Central memory CD8-positive, alpha-beta T cell (primary cell): ENCODE data around the gene HMCN2.
"Not testable (repeated sequence)": the region's sequence is repeated elsewhere in the genome, so short reads cannot be mapped to it uniquely, and the experiment has no call there.

Experiments
- ATAC-seq: fragments of 150-1000 bp; cut with Tn5 transposase; replicated peaks from 2 replicates; pipeline ENCODE4 v1.10.0; 2022; ENCODE audit warnings: mild to moderate bottlenecking, moderate FRiP score, moderate number of reproducible peaks; ENCODE audit not compliant: poor library complexity, severe bottlenecking; ENCODE audit errors: extremely low read depth
- DNase-seq, 2 donors: peaks; one replicate each; pipeline ENCODE4 v3.0.0; 2021; ENCODE audit warnings: low spot score in 2 of 2
- H3K27ac Mint-ChIP-seq: one replicate; pipeline ENCODE4 v1.8.0; 2022; ENCODE audit warnings: low read depth, mild to moderate bottlenecking, moderate library complexity, mixed read lengths
- H3K27me3 Mint-ChIP-seq: one replicate; pipeline ENCODE4 v1.8.0; 2022; ENCODE audit warnings: mixed read lengths
- H3K36me3 Mint-ChIP-seq: one replicate; pipeline ENCODE4 v1.8.0; 2022; ENCODE audit warnings: mild to moderate bottlenecking, moderate library complexity, mixed read lengths; ENCODE audit not compliant: insufficient read depth
- H3K4me1 Mint-ChIP-seq: one replicate; pipeline ENCODE4 v1.8.0; 2022; ENCODE audit warnings: mixed read lengths
- H3K4me3 Mint-ChIP-seq: one replicate; pipeline ENCODE4 v1.8.0; 2022; ENCODE audit warnings: mild to moderate bottlenecking, moderate library complexity, mixed read lengths
- H3K9me3 Mint-ChIP-seq: one replicate; pipeline ENCODE4 v1.8.0; 2022; ENCODE audit warnings: mixed read lengths

HMCN2 gene

DNA sequence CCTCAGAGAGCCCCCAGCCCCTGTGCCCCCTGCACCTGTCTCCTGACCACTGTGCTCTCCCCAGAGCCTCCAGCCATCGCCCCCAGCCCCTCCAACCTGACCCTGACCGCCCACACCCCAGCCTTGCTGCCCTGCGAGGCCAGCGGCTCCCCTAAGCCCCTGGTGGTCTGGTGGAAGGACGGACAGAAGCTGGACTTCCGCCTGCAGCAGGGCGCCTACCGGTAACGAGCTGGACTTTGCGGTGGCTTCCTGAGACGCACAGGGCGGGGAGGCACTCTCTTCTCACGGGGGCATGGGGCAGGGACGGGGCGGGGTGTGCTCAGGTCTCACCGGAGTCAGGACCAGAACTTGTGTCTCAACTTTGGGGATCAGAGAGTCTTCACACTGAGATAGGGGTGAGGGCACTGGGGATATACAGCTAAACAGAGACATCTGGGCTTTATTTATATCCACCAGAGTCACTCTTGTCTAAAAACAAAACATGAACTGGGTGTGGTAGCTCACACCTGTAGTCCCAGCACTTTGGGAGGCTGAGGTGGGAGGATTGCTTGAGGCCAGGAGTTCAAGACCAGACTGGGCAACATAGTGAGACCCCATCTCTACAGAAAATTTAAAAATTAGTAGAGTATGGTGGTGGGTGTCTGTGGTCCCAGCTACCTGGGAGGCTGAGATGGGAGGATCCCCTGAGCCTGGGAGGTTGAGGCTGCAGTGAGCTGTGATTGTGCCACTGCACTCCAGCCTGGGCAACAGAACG is 133.1 kb downstream of the HMCN2 start:
- H3K4me1 Mint-ChIP-seq = no peaks in the 10 kb centered on the region
- no peak overlapping the region for H3K27ac Mint-ChIP-seq
- no peaks in the 10 kb centered on the region for H3K9me3 Mint-ChIP-seq
- H3K4me3 Mint-ChIP-seq = no peak overlapping the region
- ATAC-seq (no peak), DNase-seq (no peak)
- H3K27me3 Mint-ChIP-seq = peaks cover 19% of the 10 kb centered on the region
- no peaks in the 10 kb centered on the region for H3K36me3 Mint-ChIP-seq

DNA sequence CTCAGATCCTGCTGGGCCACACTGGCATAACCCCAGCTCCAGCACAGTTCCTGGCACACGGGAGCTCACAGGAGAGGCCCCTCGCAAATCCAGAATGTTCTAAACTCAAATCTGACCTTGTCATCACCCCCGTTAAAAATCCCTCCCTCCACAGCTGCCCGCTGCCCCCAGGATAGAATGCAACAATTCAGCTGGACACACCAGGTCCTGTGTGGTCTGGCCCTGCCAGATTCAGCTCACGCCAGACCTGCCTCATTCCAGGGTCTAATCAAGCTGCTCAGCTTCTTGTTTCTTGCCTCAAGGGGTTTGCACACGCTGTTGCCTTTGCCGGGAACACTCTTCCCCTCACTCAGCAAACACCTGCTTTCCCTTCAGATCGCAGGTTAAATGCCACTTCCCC is 134.2 kb downstream of the HMCN2 start:
- Mint-ChIP-seq H3K27me3 (peaks cover 28% of the 10 kb centered on the region), H3K4me3 (no peak overlapping the region), H3K4me1 (no peaks in the 10 kb centered on the region), H3K36me3 (no peaks in the 10 kb centered on the region), H3K27ac (no peak overlapping the region), H3K9me3 (no peaks in the 10 kb centered on the region)
- ATAC-seq (no peak), DNase-seq (no peak)

DNA sequence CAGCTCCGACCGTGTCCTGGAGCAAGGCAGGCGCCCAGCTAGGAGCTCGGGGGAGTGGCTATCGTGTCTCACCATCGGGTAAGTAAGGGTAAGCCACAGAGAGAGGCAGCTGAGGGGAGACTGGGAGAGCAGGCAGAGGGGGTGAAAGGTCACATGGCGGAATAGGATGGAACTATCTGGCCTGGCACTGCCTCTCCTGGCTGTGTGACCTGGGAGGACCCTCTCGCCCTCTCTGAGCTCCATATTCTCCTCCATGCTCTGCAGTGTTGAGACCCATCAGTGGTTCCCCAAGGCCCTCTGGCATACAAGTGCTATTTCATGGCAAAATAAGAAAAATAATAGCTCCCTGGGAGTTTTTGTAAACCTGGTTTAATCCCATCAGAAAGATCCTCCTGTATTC is 135.3 kb downstream of the HMCN2 start:
- Mint-ChIP-seq H3K36me3 (no peaks in the 10 kb centered on the region), H3K4me1 (no peaks in the 10 kb centered on the region), H3K27me3 (peaks cover 28% of the 10 kb centered on the region), H3K4me3 (no peak overlapping the region), H3K9me3 (no peaks in the 10 kb centered on the region), H3K27ac (no peak overlapping the region)
- DNase-seq = no peak
- ATAC-seq = no peak

- not testable (repeated sequence) for H3K4me3 Mint-ChIP-seq, DNase-seq, H3K27ac Mint-ChIP-seq, H3K9me3 Mint-ChIP-seq, ATAC-seq, H3K4me1 Mint-ChIP-seq, H3K36me3 Mint-ChIP-seq
- peaks cover 28% of the 10 kb centered on the region for H3K27me3 Mint-ChIP-seq
These were observed 136.2 kb downstream of the HMCN2 start for GRCh38 chr9:130401742-130402141.

- H3K27me3 Mint-ChIP-seq = peaks cover 28% of the 10 kb centered on the region
- H3K4me1 Mint-ChIP-seq = no peaks in the 10 kb centered on the region
- H3K27ac Mint-ChIP-seq = no peak overlapping the region
- no peak for DNase-seq
- H3K36me3 Mint-ChIP-seq = no peaks in the 10 kb centered on the region
- ATAC-seq = no peak
- H3K4me3 Mint-ChIP-seq = no peak overlapping the region
- no peaks in the 10 kb centered on the region for H3K9me3 Mint-ChIP-seq
These were observed 136.7 kb downstream of the HMCN2 start for GRCh38 chr9:130402243-130402642.

DNA sequence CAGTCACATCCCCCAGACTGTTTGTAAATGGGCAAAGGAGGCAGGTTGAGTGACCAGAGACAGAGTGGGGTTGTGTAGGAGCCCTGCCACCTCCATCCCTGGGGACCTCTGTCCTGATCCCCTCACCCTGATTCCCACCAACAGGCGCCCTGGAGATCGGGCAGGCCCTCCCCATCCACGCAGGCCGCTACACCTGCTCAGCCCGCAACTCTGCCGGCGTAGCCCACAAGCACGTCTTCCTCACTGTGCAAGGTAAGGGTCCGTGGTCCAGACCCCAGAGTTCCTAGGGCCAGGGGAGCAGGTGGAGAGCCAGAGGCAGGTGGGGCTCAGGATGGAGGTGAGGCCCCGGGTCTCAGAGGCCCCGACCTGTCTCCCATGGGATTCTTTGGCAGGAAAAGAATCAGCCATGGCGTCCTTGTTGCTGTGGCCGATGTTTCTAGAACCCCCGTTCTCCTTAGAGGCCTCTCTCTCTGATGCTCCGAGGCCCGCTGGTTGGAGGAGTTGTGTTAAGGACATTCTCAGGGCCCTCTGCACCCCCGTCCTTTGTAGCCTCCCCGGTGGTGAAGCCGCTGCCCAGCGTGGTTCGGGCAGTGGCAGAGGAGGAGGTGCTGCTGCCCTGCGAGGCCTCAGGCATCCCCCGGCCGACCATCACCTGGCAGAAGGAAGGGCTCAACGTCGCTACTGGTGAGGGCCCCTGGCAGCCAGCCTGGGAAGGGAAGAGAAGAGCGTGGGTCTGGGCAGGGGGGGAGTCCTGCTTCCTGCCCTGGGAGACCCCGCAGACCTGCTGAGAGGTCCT is 137.3 kb downstream of the HMCN2 start:
- Mint-ChIP-seq H3K27ac (no peak overlapping the region), H3K4me3 (no peak overlapping the region), H3K36me3 (no peaks in the 10 kb centered on the region), H3K9me3 (no peaks in the 10 kb centered on the region), H3K4me1 (no peaks in the 10 kb centered on the region), H3K27me3 (peaks cover 28% of the 10 kb centered on the region)
- DNase-seq (no peak), ATAC-seq (no peak)

DNA sequence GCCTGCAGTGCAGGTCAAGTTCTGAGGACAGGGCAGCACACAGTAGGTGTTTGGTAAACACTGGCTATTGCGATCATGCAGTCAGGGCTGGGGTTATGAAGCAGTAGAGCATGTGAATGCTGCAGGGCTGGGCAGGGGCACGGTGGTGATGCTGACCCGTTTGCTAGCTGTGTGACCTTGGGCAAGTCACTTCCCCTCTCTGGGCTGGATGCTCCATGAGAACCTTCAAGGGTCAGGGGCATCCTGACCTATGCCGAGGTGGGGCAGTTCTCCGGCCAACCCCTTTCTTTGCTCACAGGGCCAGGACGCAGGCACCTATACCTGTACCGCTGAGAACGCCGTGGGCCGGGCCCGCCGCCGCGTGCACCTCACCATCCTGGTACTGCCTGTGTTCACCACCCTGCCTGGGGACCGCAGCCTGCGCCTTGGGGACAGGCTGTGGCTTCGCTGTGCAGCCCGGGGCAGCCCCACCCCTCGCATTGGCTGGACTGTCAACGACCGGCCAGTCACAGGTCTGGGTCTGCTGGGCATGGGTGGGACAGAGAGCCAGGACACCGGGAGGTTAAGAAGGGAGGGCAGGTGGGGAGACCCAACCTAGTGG is 140.2 kb downstream of the HMCN2 start:
- Mint-ChIP-seq H3K9me3 (no peaks in the 10 kb centered on the region), H3K4me1 (no peaks in the 10 kb centered on the region), H3K4me3 (no peak overlapping the region), H3K27me3 (peaks cover 28% of the 10 kb centered on the region), H3K27ac (no peak overlapping the region), H3K36me3 (no peaks in the 10 kb centered on the region)
- ATAC-seq (no peak), DNase-seq (no peak)

DNA sequence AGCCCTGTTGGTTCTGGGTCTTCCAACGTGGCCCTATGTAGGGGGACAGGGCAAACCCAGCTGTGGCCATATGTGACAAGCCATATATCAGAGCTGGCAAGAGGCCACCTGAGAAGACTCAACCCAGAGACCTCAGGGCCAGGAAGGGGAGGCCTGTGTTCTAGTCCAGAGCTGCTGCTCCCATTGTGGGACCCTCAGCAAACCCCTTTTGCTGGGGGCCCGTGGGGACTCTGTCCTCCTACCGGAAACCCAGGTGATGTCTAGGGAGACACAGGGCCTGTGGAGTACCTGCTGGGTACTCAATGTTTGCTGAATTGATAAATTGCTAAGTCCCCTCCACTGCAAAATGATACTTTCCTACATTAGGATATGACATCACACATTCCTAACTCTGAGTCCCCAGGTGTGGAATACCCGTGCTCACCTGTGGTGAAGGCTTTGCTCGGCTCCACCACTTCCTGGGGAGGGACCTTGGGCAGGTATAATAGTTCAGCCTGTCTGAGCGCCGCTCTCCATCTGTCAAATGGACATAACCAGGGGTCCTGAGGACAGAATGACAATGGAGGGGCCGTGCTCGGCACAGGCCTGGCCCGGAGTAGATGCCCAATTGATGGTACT is 140.8 kb downstream of the HMCN2 start:
- ATAC-seq (no peak), DNase-seq (no peak)
- Mint-ChIP-seq H3K36me3 (no peaks in the 10 kb centered on the region), H3K27me3 (peaks cover 28% of the 10 kb centered on the region), H3K27ac (no peak overlapping the region), H3K4me1 (no peaks in the 10 kb centered on the region), H3K4me3 (no peak overlapping the region), H3K9me3 (no peaks in the 10 kb centered on the region)

GRCh38 chr9:130407916-130408663 is 142.5 kb downstream of the HMCN2 start:
- no peaks in the 10 kb centered on the region for H3K36me3 Mint-ChIP-seq
- H3K27ac Mint-ChIP-seq = no peak overlapping the region
- H3K9me3 Mint-ChIP-seq = no peaks in the 10 kb centered on the region
- no peak overlapping the region for H3K4me3 Mint-ChIP-seq
- no peaks in the 10 kb centered on the region for H3K4me1 Mint-ChIP-seq
- H3K27me3 Mint-ChIP-seq = peaks cover 18% of the 10 kb centered on the region
- ATAC-seq (no peak), DNase-seq (no peak)

- Mint-ChIP-seq H3K4me3 (no peak overlapping the region), H3K27me3 (peaks cover 18% of the 10 kb centered on the region), H3K36me3 (no peaks in the 10 kb centered on the region), H3K4me1 (no peaks in the 10 kb centered on the region), H3K27ac (no peak overlapping the region), H3K9me3 (no peaks in the 10 kb centered on the region)
- no peak for ATAC-seq
- DNase-seq = no peak
These were observed 143.1 kb downstream of the HMCN2 start for GRCh38 chr9:130408669-130409068.

- DNase-seq = no peak
- Mint-ChIP-seq H3K36me3 (no peaks in the 10 kb centered on the region), H3K27me3 (peaks cover 18% of the 10 kb centered on the region)
These were observed 143.7 kb downstream of the HMCN2 start for GRCh38 chr9:130409246-130409645.

DNA sequence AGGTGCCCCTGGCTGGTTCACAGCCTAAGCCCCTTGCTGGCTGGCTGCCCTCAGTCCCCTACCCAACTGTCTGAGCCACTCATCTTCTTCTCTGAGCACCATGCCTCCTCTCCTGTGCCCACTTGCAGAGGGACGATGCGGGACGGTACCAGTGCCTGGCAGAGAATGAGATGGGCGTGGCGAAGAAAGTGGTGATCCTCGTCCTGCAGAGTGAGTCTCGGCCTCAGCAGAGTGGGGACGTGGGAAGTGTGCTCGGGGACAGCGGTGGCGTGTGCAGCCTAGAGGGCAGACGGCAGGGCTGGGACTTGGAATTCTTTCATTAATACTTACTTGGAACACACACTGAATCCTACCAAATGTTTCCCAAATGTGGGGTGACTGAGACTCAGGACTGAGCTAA is 144.9 kb downstream of the HMCN2 start:
- DNase-seq = no peak
- Mint-ChIP-seq H3K36me3 (no peaks in the 10 kb centered on the region), H3K27me3 (peaks cover 17% of the 10 kb centered on the region), H3K9me3 (no peaks in the 10 kb centered on the region), H3K27ac (no peak overlapping the region), H3K4me3 (no peak overlapping the region), H3K4me1 (no peaks in the 10 kb centered on the region)
- ATAC-seq = no peak

More at GRCh38 chr9:130409246-130409645, 143.7 kb downstream of the HMCN2 start:
- Mint-ChIP-seq H3K9me3 (no peaks in the 10 kb centered on the region), H3K27ac (no peak overlapping the region), H3K4me3 (no peak overlapping the region), H3K4me1 (no peaks in the 10 kb centered on the region)
- no peak for ATAC-seq
